OCI-LY3 (cell line): ENCODE results near the gene FOXN4.
A peak's percentile ranks its signal among the peaks of the same experiment; 100 is the strongest.

Source experiments
- H2AFZ ChIP-seq: fragments of 200-600, 300-600 bp; shearing (Covaris generic); 2 replicates; pipeline ENCODE4 v1.6.0; 2014; ENCODE audit warnings: antibody characterized with exemption, low read depth, low read length
- H3K27ac ChIP-seq: fragments of 200-600, 300-600 bp; sonication (generic); 2 replicates; pipeline ENCODE4 v1.5.1; 2014; ENCODE audit warnings: mild to moderate bottlenecking, low read length, moderate library complexity, mixed read lengths
- H3K27me3 ChIP-seq: fragments of 200-600, 300-600 bp; sonication (generic); 2 replicates; pipeline ENCODE4 v1.6.1; 2014; ENCODE audit warnings: low read depth, low read length, mixed read lengths
- H3K36me3 ChIP-seq: fragments of 200-600, 300-600 bp; sonication (generic); replicated peaks from 2 replicates; pipeline ENCODE3; 2014; ENCODE audit warnings: low read depth, low read length, mixed read lengths
- H3K4me1 ChIP-seq: fragments of 300-600, 200-600 bp; sonication (generic); 2 replicates; pipeline ENCODE4 v1.6.1; 2014; ENCODE audit warnings: low read length, mixed read lengths
- H3K4me2 ChIP-seq: fragments of 200-600, 300-600 bp; sonication (generic); 2 replicates; pipeline ENCODE4 v1.6.1; 2014; ENCODE audit warnings: low read length, mixed read lengths
- H3K4me3 ChIP-seq: fragments of 300-600, 200-600 bp; sonication (generic); 2 replicates; pipeline ENCODE4 v1.5.1; 2014; ENCODE audit warnings: antibody characterized with exemption, mild to moderate bottlenecking, low read length, moderate library complexity
- H3K79me2 ChIP-seq: fragments of 300-600, 200-600 bp; shearing (Covaris generic); 2 replicates; pipeline ENCODE4 v1.6.1; 2014; ENCODE audit warnings: mild to moderate bottlenecking, low read length, mixed read lengths
- H3K9ac ChIP-seq: fragments of 300-600, 200-600 bp; shearing (Covaris generic); 2 replicates; pipeline ENCODE4 v1.6.0; 2014; ENCODE audit warnings: mild to moderate bottlenecking, low read length, moderate library complexity
- H3K9me3 ChIP-seq: fragments of 200-600, 300-600 bp; shearing (Covaris generic); 2 replicates; pipeline ENCODE4 v1.6.1; 2014; ENCODE audit warnings: low read length, mixed read lengths; ENCODE audit not compliant: insufficient read depth
- H4K20me1 ChIP-seq: fragments of 200-600, 300-600 bp; sonication (generic); 2 replicates; pipeline ENCODE4 v1.6.1; 2016; ENCODE audit warnings: low read length, mixed read lengths; ENCODE audit not compliant: insufficient read depth
- EZH2phosphoT487 ChIP-seq: fragments of 200-600 bp; shearing (Covaris generic); IDR thresholded peaks from 2 replicates; pipeline ENCODE4 v1.6.1; 2018; ENCODE audit warnings: antibody characterized with exemption, mixed run types, low read depth
- TF ChIP-seq, protein P1 (sequence below): fragments of 200-600, 300-600 bp; sonication (generic); IDR thresholded peaks from 2 replicates; pipeline ENCODE4 v1.5.1; 2014; ENCODE audit warnings: antibody characterized with exemption, low read length, low read depth

FOXN4 gene

GRCh38 chr12:109256011-109256410 is 53.1 kb downstream of the FOXN4 start:
- no peaks in the 10 kb centered on the region for H3K36me3 ChIP-seq
- no peak for TF ChIP-seq EZH2phosphoT487
- TF ChIP-seq, protein P1, sequence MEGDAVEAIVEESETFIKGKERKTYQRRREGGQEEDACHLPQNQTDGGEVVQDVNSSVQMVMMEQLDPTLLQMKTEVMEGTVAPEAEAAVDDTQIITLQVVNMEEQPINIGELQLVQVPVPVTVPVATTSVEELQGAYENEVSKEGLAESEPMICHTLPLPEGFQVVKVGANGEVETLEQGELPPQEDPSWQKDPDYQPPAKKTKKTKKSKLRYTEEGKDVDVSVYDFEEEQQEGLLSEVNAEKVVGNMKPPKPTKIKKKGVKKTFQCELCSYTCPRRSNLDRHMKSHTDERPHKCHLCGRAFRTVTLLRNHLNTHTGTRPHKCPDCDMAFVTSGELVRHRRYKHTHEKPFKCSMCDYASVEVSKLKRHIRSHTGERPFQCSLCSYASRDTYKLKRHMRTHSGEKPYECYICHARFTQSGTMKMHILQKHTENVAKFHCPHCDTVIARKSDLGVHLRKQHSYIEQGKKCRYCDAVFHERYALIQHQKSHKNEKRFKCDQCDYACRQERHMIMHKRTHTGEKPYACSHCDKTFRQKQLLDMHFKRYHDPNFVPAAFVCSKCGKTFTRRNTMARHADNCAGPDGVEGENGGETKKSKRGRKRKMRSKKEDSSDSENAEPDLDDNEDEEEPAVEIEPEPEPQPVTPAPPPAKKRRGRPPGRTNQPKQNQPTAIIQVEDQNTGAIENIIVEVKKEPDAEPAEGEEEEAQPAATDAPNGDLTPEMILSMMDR, result no peak
- no peaks in the 10 kb centered on the region for H3K79me2 ChIP-seq
- no peak overlapping the region for H3K9ac ChIP-seq
- no peak overlapping the region for H2AFZ ChIP-seq
- no peak overlapping the region for H3K27ac ChIP-seq
- no peaks in the 10 kb centered on the region for H3K27me3 ChIP-seq
- H3K9me3 ChIP-seq, result 0 out of 2 replicates have a peak, but pooled peaks cover 5% of the 10 kb centered on the region
- H4K20me1 ChIP-seq, result no peaks in the 10 kb centered on the region
- no peak overlapping the region for H3K4me2 ChIP-seq
- no peak overlapping the region for H3K4me3 ChIP-seq
- no peaks in the 10 kb centered on the region for H3K4me1 ChIP-seq

GRCh38 chr12:109255377-109255776 is 53.7 kb downstream of the FOXN4 start:
- Histone ChIP-seq H3K9me3 (0 out of 2 replicates have a peak, but pooled peaks cover 5% of the 10 kb centered on the region), H3K4me2 (no peak overlapping the region), H3K27me3 (no peaks in the 10 kb centered on the region), H3K79me2 (no peaks in the 10 kb centered on the region), H4K20me1 (no peaks in the 10 kb centered on the region), H3K9ac (no peak overlapping the region), H3K27ac (no peak overlapping the region), H3K36me3 (no peaks in the 10 kb centered on the region), H2AFZ (no peak overlapping the region), H3K4me1 (no peaks in the 10 kb centered on the region), H3K4me3 (no peak overlapping the region)
- TF ChIP-seq EZH2phosphoT487, result no peak
- TF ChIP-seq, protein P1, result peak; percentile 17; the same call in 1 of the 2 replicates

- H3K27me3 ChIP-seq, result no peaks in the 10 kb centered on the region
- H3K9ac ChIP-seq, result no peak overlapping the region
- no peaks in the 10 kb centered on the region for H4K20me1 ChIP-seq
- H3K4me2 ChIP-seq, result no peak overlapping the region
- no peak overlapping the region for H3K27ac ChIP-seq
- no peak overlapping the region for H2AFZ ChIP-seq
- H3K36me3 ChIP-seq, result no peaks in the 10 kb centered on the region
- H3K9me3 ChIP-seq, result 0 out of 2 replicates have a peak, but pooled peaks cover 5% of the 10 kb centered on the region
- H3K79me2 ChIP-seq, result no peaks in the 10 kb centered on the region
- H3K4me1 ChIP-seq, result no peaks in the 10 kb centered on the region
- no peak overlapping the region for H3K4me3 ChIP-seq
- TF ChIP-seq, protein P1, result no peak
- no peak for TF ChIP-seq EZH2phosphoT487
These were observed 55.1 kb downstream of the FOXN4 start for GRCh38 chr12:109253913-109254544.

- Histone ChIP-seq H3K79me2 (no peaks in the 10 kb centered on the region), H3K9me3 (0 out of 2 replicates have a peak, but pooled peaks cover 5% of the 10 kb centered on the region), H2AFZ (no peak overlapping the region), H3K27me3 (no peaks in the 10 kb centered on the region), H3K9ac (no peak overlapping the region), H3K4me1 (no peaks in the 10 kb centered on the region), H3K27ac (no peak overlapping the region), H4K20me1 (no peaks in the 10 kb centered on the region), H3K4me2 (no peak overlapping the region), H3K36me3 (no peaks in the 10 kb centered on the region), H3K4me3 (no peak overlapping the region)
- no peak for TF ChIP-seq EZH2phosphoT487
- TF ChIP-seq, protein P1, result no peak
These were observed 56.3 kb downstream of the FOXN4 start for GRCh38 chr12:109252799-109253198.
